BJ (cell line): ENCODE data around the gene ATAD3A. TPM values are rescaled to one million over a fixed set of nuclear protein-coding genes. Genes with fewer than 3 reads are reported as not detected.

Experiments
- CTCF ChIA-PET: fragments of 350-600 bp; formaldehyde crosslinking; extraction: SDS; loops from one replicate; lab custom pipeline; 2021; ENCODE audit warnings: antibody characterized with exemption, inconsistent platforms; lab: Yijun Ruan, JAX
- POLR2A ChIA-PET: fragments of 300-600 bp; sonication (Branson Sonifier 250); formaldehyde crosslinking; extraction: SDS; loops from one replicate; lab custom pipeline; 2021; ENCODE audit warnings: antibody characterized with exemption; lab: Charles Lee
- DNase-seq: peaks from one replicate; pipeline ENCODE4 v3.0.0-alpha.2; 2011; ENCODE audit warnings: low read depth
- H3K27me3 ChIP-seq: 2 replicates; pipeline ENCODE4 v1.6.0; 2011; ENCODE audit warnings: low read length; ENCODE audit not compliant: control insufficient read depth, insufficient read depth
- H3K36me3 ChIP-seq: 2 replicates; pipeline ENCODE4 v1.5.1; 2011; ENCODE audit warnings: low read length; ENCODE audit not compliant: control insufficient read depth, insufficient read depth
- H3K4me3 ChIP-seq: 2 replicates; pipeline ENCODE4 v1.5.1; 2011; ENCODE audit warnings: low read depth, mild to moderate bottlenecking, control low read depth, low read length
- polyA plus RNA-seq: library from polyadenylated mRNA; depleted of rRNA; stranded (reverse); fragments of >200 nt; gene quantifications from 2 replicates; pipeline ENCODE4 v1.2.3, GENCODE V29; 2011
- TF ChIP-seq, protein P1 (sequence below): IDR thresholded peaks from 2 replicates; pipeline ENCODE4 v1.5.1; 2011; ENCODE audit warnings: low read depth, mild to moderate bottlenecking, control low read depth, inconsistent platforms, low read length, moderate library complexity; ENCODE audit not compliant: insufficient read depth

The ATAD3A gene
- polyA plus RNA-seq, 1 experiment, result 19.7 TPM

DNA sequence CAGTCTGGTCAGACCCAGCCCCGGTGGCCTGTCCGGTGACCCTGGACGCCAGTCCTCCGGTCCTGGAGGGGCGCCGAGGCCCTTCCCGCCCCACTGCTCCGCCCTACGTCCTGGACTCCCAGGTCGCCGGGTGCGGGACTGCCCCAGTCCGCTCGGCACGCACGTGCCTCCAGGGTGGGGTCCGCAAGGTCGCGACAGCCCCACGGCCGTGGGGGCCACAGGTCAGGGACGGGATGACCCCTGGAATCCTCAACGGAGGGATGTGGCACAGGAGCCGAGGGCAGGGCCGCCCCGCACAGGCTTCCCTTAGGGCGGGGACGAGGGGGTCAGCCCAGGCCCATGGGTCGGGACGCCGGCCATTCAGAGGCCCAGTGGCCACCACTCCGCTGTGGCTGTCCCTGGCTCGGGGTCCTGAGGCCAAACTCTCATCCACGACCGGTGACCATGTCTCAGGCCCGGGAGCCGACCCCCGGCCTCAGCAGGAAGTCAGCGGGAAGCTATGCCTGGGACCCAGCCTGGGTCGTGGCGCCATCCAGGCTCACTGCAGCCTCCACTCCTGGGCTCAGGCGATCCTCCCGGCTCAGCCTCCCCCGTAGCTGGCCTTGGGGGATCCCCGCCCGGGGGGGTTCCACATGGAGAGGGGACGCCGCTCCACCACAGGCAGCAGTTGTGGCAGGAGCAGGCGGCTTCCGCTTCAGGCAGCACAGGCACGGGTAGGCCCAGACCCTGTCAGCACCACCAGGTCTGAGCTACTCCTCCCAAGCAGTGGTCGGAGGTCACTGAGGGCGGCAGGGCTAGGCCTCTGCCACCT lies 29.1 kb downstream of the ATAD3A start:
- Histone ChIP-seq H3K36me3 (peaks cover 25% of the 10 kb centered on the region), H3K27me3 (no peaks in the 10 kb centered on the region), H3K4me3 (peak overlapping the region; percentile 66)
- no peak for DNase-seq
- POLR2A ChIA-PET, result no interaction called here
- TF ChIP-seq, protein P1, sequence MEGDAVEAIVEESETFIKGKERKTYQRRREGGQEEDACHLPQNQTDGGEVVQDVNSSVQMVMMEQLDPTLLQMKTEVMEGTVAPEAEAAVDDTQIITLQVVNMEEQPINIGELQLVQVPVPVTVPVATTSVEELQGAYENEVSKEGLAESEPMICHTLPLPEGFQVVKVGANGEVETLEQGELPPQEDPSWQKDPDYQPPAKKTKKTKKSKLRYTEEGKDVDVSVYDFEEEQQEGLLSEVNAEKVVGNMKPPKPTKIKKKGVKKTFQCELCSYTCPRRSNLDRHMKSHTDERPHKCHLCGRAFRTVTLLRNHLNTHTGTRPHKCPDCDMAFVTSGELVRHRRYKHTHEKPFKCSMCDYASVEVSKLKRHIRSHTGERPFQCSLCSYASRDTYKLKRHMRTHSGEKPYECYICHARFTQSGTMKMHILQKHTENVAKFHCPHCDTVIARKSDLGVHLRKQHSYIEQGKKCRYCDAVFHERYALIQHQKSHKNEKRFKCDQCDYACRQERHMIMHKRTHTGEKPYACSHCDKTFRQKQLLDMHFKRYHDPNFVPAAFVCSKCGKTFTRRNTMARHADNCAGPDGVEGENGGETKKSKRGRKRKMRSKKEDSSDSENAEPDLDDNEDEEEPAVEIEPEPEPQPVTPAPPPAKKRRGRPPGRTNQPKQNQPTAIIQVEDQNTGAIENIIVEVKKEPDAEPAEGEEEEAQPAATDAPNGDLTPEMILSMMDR, result no peak
- CTCF ChIA-PET, result no interaction called here

DNA sequence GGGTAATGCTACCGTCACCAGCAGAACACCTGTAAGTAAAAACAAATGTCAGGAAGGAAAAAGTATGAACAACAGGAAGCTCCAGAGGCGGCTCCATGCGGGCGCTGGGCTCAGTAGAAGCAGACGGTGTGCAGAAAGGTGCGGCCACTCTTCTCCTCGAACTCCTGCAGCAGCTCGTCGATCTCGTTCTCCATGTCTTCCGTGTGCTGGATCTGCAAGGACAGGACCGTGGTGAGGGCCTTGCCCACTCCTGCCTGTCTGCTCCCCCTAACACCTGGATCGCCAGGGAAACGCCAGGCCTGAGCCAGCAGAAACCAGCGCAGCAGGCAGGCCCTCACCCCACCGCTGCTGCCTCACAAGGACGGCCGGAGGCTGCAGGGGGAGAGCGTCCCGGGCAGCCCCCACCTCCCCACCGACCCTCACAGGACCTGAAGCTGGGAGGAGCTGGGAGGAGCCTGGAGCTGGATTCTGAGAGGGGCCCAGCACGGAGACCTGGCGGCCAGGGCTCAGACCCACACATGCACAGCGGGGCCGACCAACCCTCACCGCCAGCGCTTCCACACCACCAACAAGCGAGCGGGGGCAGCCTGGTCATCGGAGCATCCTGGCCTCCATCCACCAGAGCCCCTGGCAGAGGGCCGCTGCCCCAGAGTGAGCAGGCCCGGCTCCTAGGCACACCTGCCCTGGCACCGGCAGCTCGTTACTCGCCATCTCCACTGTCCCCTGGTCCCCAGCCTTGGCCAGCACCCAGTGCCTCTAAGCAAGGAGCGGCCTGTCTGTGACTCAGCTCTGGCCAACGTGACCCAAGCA lies 30.2 kb downstream of the ATAD3A start:
- CTCF ChIA-PET, result no interaction called here
- no peak for DNase-seq
- Histone ChIP-seq H3K4me3 (no peak overlapping the region), H3K36me3 (peaks cover 25% of the 10 kb centered on the region), H3K27me3 (no peaks in the 10 kb centered on the region)
- POLR2A ChIA-PET, result no interaction called here
- TF ChIP-seq, protein P1, result no peak

DNA sequence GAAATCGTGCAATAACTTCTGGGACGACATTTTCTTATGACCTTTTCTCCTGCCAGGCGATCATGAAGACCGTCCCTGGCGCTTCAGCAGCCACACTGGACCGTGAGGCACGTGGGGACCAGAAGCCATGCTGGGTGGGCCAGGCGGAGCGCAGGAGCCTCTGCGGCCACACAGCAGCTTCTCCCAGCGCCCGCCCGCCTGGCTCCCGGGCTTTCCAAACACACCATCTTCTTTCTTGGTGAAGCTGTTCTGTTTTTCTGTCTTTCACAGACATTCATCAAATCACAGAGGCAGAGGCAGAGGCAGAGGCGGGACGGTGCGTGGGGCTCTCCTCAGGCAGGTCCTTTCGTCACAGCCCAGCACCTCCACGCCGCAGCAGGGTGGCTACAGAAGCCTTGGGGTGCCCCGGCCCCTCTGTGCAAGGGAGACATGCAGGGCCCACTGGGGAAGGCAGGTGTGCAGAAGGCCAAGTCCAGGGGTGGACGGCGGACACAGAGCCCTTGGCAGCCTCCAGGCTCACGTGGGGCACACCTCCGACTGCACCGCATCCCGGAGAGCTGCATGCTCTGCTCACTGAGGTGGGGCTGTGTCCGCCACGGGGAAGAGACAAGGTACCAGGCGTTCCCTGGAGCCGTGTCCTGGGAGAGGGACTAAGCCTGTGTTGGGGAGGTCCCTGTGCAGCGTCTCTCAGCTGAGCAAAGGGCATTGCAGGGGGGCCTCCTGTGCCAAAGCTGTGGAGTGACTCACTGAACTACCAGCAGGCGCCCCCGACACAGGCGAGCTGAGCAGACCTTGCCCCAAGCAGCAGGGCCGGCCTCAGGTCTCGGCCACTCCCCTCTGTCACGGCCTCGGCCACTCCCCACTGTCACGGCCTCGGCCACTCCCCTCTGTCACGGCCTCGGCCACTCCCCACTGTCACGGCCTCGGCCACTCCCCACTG lies 31.1 kb downstream of the ATAD3A start:
- peaks cover 24% of the 10 kb centered on the region for H3K36me3 ChIP-seq
- H3K27me3 ChIP-seq, result no peaks in the 10 kb centered on the region
- CTCF ChIA-PET, result no interaction called here
- POLR2A ChIA-PET, result no interaction called here
- DNase-seq, result no peak
- TF ChIP-seq, protein P1, result no peak
- H3K4me3 ChIP-seq, result no peak overlapping the region

DNA sequence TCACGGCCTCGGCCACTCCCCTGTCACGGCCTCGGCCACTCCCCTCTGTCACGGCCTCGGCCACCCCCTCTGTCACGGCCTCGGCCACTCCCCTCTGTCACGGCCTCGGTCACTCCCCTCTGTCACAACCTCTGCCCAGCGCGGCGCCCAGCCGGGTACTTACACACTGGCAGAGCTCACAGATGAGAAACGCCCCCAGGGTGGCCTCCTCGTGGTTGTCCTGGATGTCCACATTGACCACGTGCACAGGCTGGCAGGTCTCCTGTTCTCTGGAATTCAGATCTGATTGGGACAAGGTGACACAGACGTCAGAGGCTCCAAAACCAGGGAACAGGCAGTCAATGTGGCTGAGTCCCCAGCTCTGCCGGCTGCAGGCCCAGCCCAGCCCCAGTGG lies 31.7 kb downstream of the ATAD3A start:
- ChIA-PET CTCF (no interaction called here), POLR2A (no interaction called here)
- TF ChIP-seq, protein P1, result no peak
- no peaks in the 10 kb centered on the region for H3K27me3 ChIP-seq
- H3K4me3 ChIP-seq, result no peak overlapping the region
- peaks cover 22% of the 10 kb centered on the region for H3K36me3 ChIP-seq
- no peak for DNase-seq

DNA sequence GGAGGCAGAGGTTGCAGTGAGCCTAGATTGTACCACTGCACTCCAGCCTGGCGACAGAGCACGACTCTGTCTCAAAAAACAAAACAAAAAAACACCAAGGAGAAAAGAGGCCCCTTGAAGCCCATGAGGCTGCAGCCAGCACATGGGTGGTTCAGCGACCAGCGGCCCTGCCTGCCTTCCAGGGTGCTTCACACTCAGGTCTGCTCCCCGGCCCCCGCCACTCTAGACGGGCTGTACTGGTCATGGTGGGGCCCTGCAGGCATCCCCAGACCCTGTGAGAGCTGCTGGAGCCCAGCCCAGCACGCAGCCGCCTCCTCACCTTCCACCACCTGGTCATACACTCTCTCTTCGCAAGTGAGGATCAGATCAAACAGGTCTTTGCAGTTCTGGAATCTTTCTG lies 32.6 kb downstream of the ATAD3A start:
- Histone ChIP-seq H3K4me3 (no peak overlapping the region), H3K27me3 (no peaks in the 10 kb centered on the region), H3K36me3 (peaks cover 21% of the 10 kb centered on the region)
- CTCF ChIA-PET, result no interaction called here
- TF ChIP-seq, protein P1, result no peak
- DNase-seq, result no peak
- POLR2A ChIA-PET, result no interaction called here
